ENCODE results near the gene PPARG. TPM values are rescaled to one million over a fixed set of nuclear protein-coding genes. Genes with fewer than 3 reads are reported as not detected.

PPARG gene
- total and polyA plus RNA-seq, 2 of the 13 experiments (the other 11 are each of a cell fraction or from before 2014, with no cell fraction given): 13.9 to 58.3 TPM

GRCh38 chr3:12444582-12445471 lies 156.0 kb downstream of the PPARG start (continued):
- no peak for TF ChIP-seq RBM39 (IDR thresholded peaks at IDR 0.05; ENCODE audit: low read depth, low read length, poor library complexity, severe bottlenecking)
- TF ChIP-seq MXD4 (CRISPR knock-in tag; IDR thresholded peaks at IDR 0.05): no peak
- TF ChIP-seq MXI1 (IDR thresholded peaks at IDR 0.05; ENCODE audit: borderline replicate concordance, low read depth, low read length): no peak
- TF ChIP-seq ZBTB37 (CRISPR knock-in tag; IDR thresholded peaks at IDR 0.05): peak; percentile 61; the same call in 1 of the 2 replicates
- TF ChIP-seq TFDP2 (CRISPR knock-in tag; IDR thresholded peaks at IDR 0.05): no peak; the same call in 1 of the 2 replicates
- no peak for TF ChIP-seq ZZZ3 (CRISPR knock-in tag; IDR thresholded peaks at IDR 0.05; ENCODE audit: borderline replicate concordance)
- 0 out of 2 replicates have a peak, but pooled peaks have one; percentile 16 for TF ChIP-seq ZNF205 (CRISPR knock-in tag; IDR thresholded peaks at IDR 0.05)
- TF ChIP-seq NCOR1 (IDR thresholded peaks at IDR 0.05; ENCODE audit: borderline replicate concordance, low read length): peak; percentile 60; the same call in 1 of the 2 replicates
- peak; percentile 76; the same call in 1 of the 2 replicates for TF ChIP-seq HIC2 (CRISPR knock-in tag; IDR thresholded peaks at IDR 0.05; ENCODE audit: low read depth)
- TF ChIP-seq ETV6 (CRISPR knock-in tag; conservative IDR thresholded peaks at IDR 0.05): no peak
- no peak for TF ChIP-seq MBNL3 (CRISPR knock-in tag; conservative IDR thresholded peaks at IDR 0.05)
- TF ChIP-seq ZNF256 (CRISPR knock-in tag; conservative IDR thresholded peaks at IDR 0.05): no peak
- TF ChIP-seq ZNF234 (CRISPR knock-in tag; conservative IDR thresholded peaks at IDR 0.05): no peak
- TF ChIP-seq PBX2 (CRISPR knock-in tag; IDR thresholded peaks at IDR 0.05): no peak
- TF ChIP-seq ZNF703 (CRISPR knock-in tag; IDR thresholded peaks at IDR 0.05; ENCODE audit: borderline replicate concordance): no peak
- no peak for TF ChIP-seq AGO2 (optimal IDR thresholded peaks at IDR 0.05; ENCODE audit: low read depth, low read length)
- TF ChIP-seq PLSCR1 (CRISPR knock-in tag; IDR thresholded peaks at IDR 0.05; ENCODE audit: borderline replicate concordance): no peak
- no peak for TF ChIP-seq KAT2B (IDR thresholded peaks at IDR 0.05; ENCODE audit: borderline replicate concordance, low read depth, low read length)
- no peak for TF ChIP-seq JUNB (CRISPR knock-in tag; IDR thresholded peaks at IDR 0.05; ENCODE audit: borderline replicate concordance)
- no peak for TF ChIP-seq ZNF660 (CRISPR knock-in tag; IDR thresholded peaks at IDR 0.05; ENCODE audit: borderline replicate concordance, low read depth)
- TF ChIP-seq ZNF33A (CRISPR knock-in tag; IDR thresholded peaks at IDR 0.05; ENCODE audit: borderline replicate concordance): no peak
- TF ChIP-seq ZNF484 (CRISPR knock-in tag; IDR thresholded peaks at IDR 0.05; ENCODE audit: borderline replicate concordance, low read depth): no peak
- peak; percentile 39; the same call in 1 of the 2 replicates for TF ChIP-seq RXRA (CRISPR knock-in tag; IDR thresholded peaks at IDR 0.05)

Measured in HepG2 (cell line).